Measurements from ENCODE around the gene ATRNL1.

GRCh38 chr10:115045499-115045898 lies 47.7 kb upstream of the ATRNL1 start:
- TF ChIP-seq CTCF (conservative IDR thresholded peaks at IDR 0.05; ENCODE audit: low read depth, low read length) (no peak), EZH2 (IDR thresholded peaks at IDR 0.05; ENCODE audit: low read length, unreplicated experiment) (no peak)
